GM12892 (cell line): ENCODE measurements around the gene SNAP47.
A peak's percentile ranks its signal among the peaks of the same experiment; 100 is the strongest.

Experiments used
- DNase-seq: peaks from one replicate; pipeline ENCODE4 v3.0.0; 2011; ENCODE audit not compliant: insufficient read length
- FAIRE-seq: peaks from 2 replicates; lab custom pipeline; 2011; peaks lifted over from hg19 to GRCh38; lab: Jason Lieb, UNC
- POLR2A ChIP-seq: IDR thresholded peaks from 2 replicates; pipeline ENCODE4 v1.6.1; 2011; ENCODE audit warnings: low read depth, low read length, control low read depth
- POLR2AphosphoS5 ChIP-seq: IDR thresholded peaks from 2 replicates; pipeline ENCODE4 v1.6.1; 2011; ENCODE audit warnings: low read depth, low read length, control low read depth
- TAF1 ChIP-seq: IDR thresholded peaks from 2 replicates; pipeline ENCODE4 v1.6.1; 2011; ENCODE audit warnings: low read depth, mild to moderate bottlenecking, control low read depth, low read length, borderline replicate concordance

Gene SNAP47

GRCh38 chr1:227785094-227785804, 50.0 kb downstream of the SNAP47 start:
- no peak for DNase-seq
- no peak for FAIRE-seq
- TF ChIP-seq POLR2AphosphoS5, result no peak
- TF ChIP-seq TAF1, result no peak
- no peak for TF ChIP-seq POLR2A

- FAIRE-seq (no peak), DNase-seq (no peak)
- TF ChIP-seq TAF1, result no peak
- no peak for TF ChIP-seq POLR2A
- TF ChIP-seq POLR2AphosphoS5, result no peak
These were observed 50.8 kb downstream of the SNAP47 start for GRCh38 chr1:227785805-227786671.

GRCh38 chr1:227786673-227787512, 51.7 kb downstream of the SNAP47 start:
- DNase-seq (no peak), FAIRE-seq (peak; percentile 21)
- no peak for TF ChIP-seq POLR2AphosphoS5
- no peak for TF ChIP-seq TAF1
- TF ChIP-seq POLR2A, result no peak

- peak; percentile 98 for FAIRE-seq
- DNase-seq, result peak; percentile 92
- TF ChIP-seq POLR2AphosphoS5 (no peak), POLR2A (peak; percentile 45; the same call in 1 of the 2 replicates)
These were observed 52.5 kb downstream of the SNAP47 start for GRCh38 chr1:227787513-227788270.

DNA sequence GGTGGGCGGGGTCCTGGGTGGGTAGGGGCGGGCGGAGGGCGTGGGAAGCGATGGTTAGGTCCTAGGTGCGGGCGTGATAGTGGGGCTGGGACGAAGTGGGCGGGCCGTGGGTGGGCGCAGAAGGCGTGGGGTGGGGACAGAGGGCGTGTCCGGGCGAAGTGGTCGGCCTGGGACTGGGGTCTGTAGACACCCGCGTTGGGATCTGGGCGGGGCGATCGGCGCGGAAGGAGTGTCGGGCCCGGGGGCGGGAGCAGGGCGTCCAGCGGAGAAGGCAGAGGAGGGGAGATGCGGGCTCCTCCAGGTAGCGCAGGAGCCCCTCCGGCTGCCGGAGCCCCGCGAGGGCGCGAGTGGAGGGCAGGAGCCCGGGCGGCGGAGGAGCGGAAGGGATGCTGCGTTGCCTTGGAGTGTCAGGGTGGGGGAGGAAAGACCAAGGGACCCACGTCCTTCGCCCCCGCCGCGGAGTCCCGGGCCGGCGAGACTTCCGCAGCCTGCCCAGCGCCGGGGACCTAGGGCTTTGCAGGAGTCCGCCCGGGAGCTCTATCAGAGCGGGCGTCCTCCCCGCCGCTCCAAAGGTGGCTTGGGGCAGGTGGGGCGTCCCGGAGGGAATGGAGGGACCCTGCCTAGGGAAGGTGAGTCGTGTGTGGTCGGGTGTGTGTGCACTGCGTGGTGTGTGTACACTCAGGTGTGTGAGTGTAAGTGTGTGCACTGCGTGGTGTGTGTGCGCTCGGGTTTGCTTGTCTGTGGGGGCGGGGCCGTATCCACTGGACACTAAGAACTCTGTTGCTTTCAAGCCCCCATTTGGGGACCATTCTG, 53.2 kb downstream of the SNAP47 start:
- DNase-seq (peak; percentile 73), FAIRE-seq (no peak)
- TF ChIP-seq POLR2AphosphoS5, result no peak
- TF ChIP-seq TAF1, result no peak
- TF ChIP-seq POLR2A, result no peak

- DNase-seq, result no peak
- TF ChIP-seq POLR2A, result no peak
- no peak for TF ChIP-seq TAF1
- no peak for TF ChIP-seq POLR2AphosphoS5
- no peak for FAIRE-seq
These were observed 54.1 kb downstream of the SNAP47 start for GRCh38 chr1:227789084-227790033.

GRCh38 chr1:227790034-227790400, 54.8 kb downstream of the SNAP47 start:
- TF ChIP-seq POLR2A (no peak), TAF1 (no peak), POLR2AphosphoS5 (no peak)
- DNase-seq (no peak), FAIRE-seq (no peak)

- no peak for FAIRE-seq
- no peak for DNase-seq
- no peak for TF ChIP-seq POLR2AphosphoS5
- no peak for TF ChIP-seq POLR2A
- TF ChIP-seq TAF1, result no peak
These were observed 55.6 kb downstream of the SNAP47 start for GRCh38 chr1:227790868-227791267.
